Epithelial cell of alveolus of lung (primary cell): ENCODE measurements around the gene GNA14. TPM values are rescaled to one million over a fixed set of nuclear protein-coding genes. Genes with fewer than 3 reads are reported as not detected.

Experiments used
- total RNA-seq: library from RNA; depleted of rRNA; stranded (reverse); fragments of >200 nt; gene quantifications from 2 replicates; pipeline ENCODE4 v1.2.1, GENCODE V29; 2015

GNA14 gene
- total RNA-seq, result under 0.01 and 0.40 TPM in 2 replicates

GRCh38 chr9:77648234-77649108 lies at the start of gene GNA14:
Gene GNA14, minus strand, starts transcription at chr9:77648322. Its CDS starts 529 bp downstream, at chr9:77647793.

